ENCODE measurements around the gene DLG2. TPM values are rescaled to one million over a fixed set of nuclear protein-coding genes. Genes with fewer than 3 reads are reported as not detected.

The DLG2 gene
- polyA plus RNA-seq, 1 experiment: 0.68 TPM

GRCh38 chr11:84514436-84514835 lies 1112.7 kb downstream of the DLG2 start:
- POLR2A ChIA-PET: no interaction called here

GRCh38 chr11:84503503-84503902 lies 1123.6 kb downstream of the DLG2 start:
- Histone ChIP-seq H3K27ac (ENCODE audit: low read depth, low read length) (no peak overlapping the region), H3K4me3 (ENCODE audit: low read depth, low read length) (no peak overlapping the region), H3K27me3 (ENCODE audit: control insufficient read depth, insufficient read depth, low read length) (no peaks in the 10 kb centered on the region), H3K9me3 (ENCODE audit: control insufficient read depth, insufficient read depth, low read length) (no peaks in the 10 kb centered on the region)
- TF ChIP-seq CTCF (IDR thresholded peaks at IDR 0.05; ENCODE audit: low read depth, low read length): no peak
- DNase-seq (ENCODE audit: low read depth, low spot score): no peak
- CTCF ChIA-PET: interaction anchor here (0.6 kb wide), 1 partner anchor 20 kb away, joined by 3 read pairs; no protein-coding TSS in a partner anchor
- POLR2A ChIA-PET: no interaction called here

More at GRCh38 chr11:84514436-84514835, 1112.7 kb downstream of the DLG2 start:
- Histone ChIP-seq H3K4me3 (ENCODE audit: low read depth, low read length) (no peak overlapping the region), H3K27me3 (ENCODE audit: control insufficient read depth, insufficient read depth, low read length) (no peaks in the 10 kb centered on the region), H3K27ac (ENCODE audit: low read depth, low read length) (no peak overlapping the region), H3K9me3 (ENCODE audit: control insufficient read depth, insufficient read depth, low read length) (no peaks in the 10 kb centered on the region)
- TF ChIP-seq CTCF (IDR thresholded peaks at IDR 0.05; ENCODE audit: low read depth, low read length): no peak
- CTCF ChIA-PET: no interaction called here
- DNase-seq (ENCODE audit: low read depth, low spot score): no peak

- H3K27ac ChIP-seq (ENCODE audit: low read depth, low read length): no peak overlapping the region
- no peaks in the 10 kb centered on the region for H3K27me3 ChIP-seq (ENCODE audit: control insufficient read depth, insufficient read depth, low read length)
- POLR2A ChIA-PET: no interaction called here
- H3K4me3 ChIP-seq (ENCODE audit: low read depth, low read length): no peak overlapping the region
- CTCF ChIA-PET: no interaction called here
- no peaks in the 10 kb centered on the region for H3K9me3 ChIP-seq (ENCODE audit: control insufficient read depth, insufficient read depth, low read length)
- no peak for TF ChIP-seq CTCF (IDR thresholded peaks at IDR 0.05; ENCODE audit: low read depth, low read length)
- no peak for DNase-seq (ENCODE audit: low read depth, low spot score)
Measured at GRCh38 chr11:84501750-84502149, 1125.4 kb downstream of the DLG2 start.

- Histone ChIP-seq H3K27me3 (ENCODE audit: control insufficient read depth, insufficient read depth, low read length) (no peaks in the 10 kb centered on the region), H3K27ac (ENCODE audit: low read depth, low read length) (no peak overlapping the region), H3K4me3 (ENCODE audit: low read depth, low read length) (no peak overlapping the region), H3K9me3 (ENCODE audit: control insufficient read depth, insufficient read depth, low read length) (no peaks in the 10 kb centered on the region)
- no peak for DNase-seq (ENCODE audit: low read depth, low spot score)
- TF ChIP-seq CTCF (IDR thresholded peaks at IDR 0.05; ENCODE audit: low read depth, low read length): no peak
- ChIA-PET POLR2A (no interaction called here), CTCF (no interaction called here)
Measured at GRCh38 chr11:84497981-84498411, 1129.1 kb downstream of the DLG2 start.

GRCh38 chr11:84497181-84497580 lies 1130.0 kb downstream of the DLG2 start:
- ChIA-PET POLR2A (no interaction called here), CTCF (no interaction called here)
- no peak overlapping the region for H3K4me3 ChIP-seq (ENCODE audit: low read depth, low read length)
- no peak for TF ChIP-seq CTCF (IDR thresholded peaks at IDR 0.05; ENCODE audit: low read depth, low read length)
- no peaks in the 10 kb centered on the region for H3K27me3 ChIP-seq (ENCODE audit: control insufficient read depth, insufficient read depth, low read length)
- H3K9me3 ChIP-seq (ENCODE audit: control insufficient read depth, insufficient read depth, low read length): no peaks in the 10 kb centered on the region
- no peak overlapping the region for H3K27ac ChIP-seq (ENCODE audit: low read depth, low read length)
- DNase-seq (ENCODE audit: low read depth, low spot score): no peak
